GM12878 (cell line): Measurements from ENCODE around the gene DGKA. TPM values are rescaled to one million over a fixed set of nuclear protein-coding genes. Genes with fewer than 3 reads are reported as not detected.

Experiments
- ATF3 ChIP-seq: IDR thresholded peaks from 2 replicates; pipeline ENCODE4 v1.6.1; 2011; ENCODE audit warnings: low read depth, mild to moderate bottlenecking, low read length, moderate library complexity, borderline replicate concordance; ENCODE audit errors: extremely low read depth
- BRCA1 ChIP-seq: IDR thresholded peaks from 2 replicates; pipeline ENCODE4 v1.6.1; 2011; ENCODE audit warnings: low read depth, low read length, improper control_type of control experiment
- CHD2 ChIP-seq: IDR thresholded peaks from 2 replicates; pipeline ENCODE4 v1.6.1; 2011; ENCODE audit warnings: low read depth, low read length, improper control_type of control experiment, borderline replicate concordance
- CREB1 ChIP-seq: IDR thresholded peaks from 2 replicates; pipeline ENCODE4 v1.6.1; 2012; ENCODE audit warnings: low read depth, mild to moderate bottlenecking, inconsistent platforms
- CREM ChIP-seq: IDR thresholded peaks from 2 replicates; pipeline ENCODE4 v1.6.1; 2014; ENCODE audit warnings: antibody characterized with exemption, low read depth
- EP300 ChIP-seq, 2 experiments: fragments of 150-350 bp in 1 of 2; IDR thresholded peaks; 2 replicates each; pipeline ENCODE4 v1.6.1; 2011 to 2012; ENCODE audit warnings: low read depth in 2 of 2, low read length in 2 of 2, borderline replicate concordance in 1 of 2, improper control_type of control experiment in 1 of 2, inconsistent platforms in 1 of 2; ENCODE audit not compliant: control insufficient read depth in 1 of 2
- HDGF ChIP-seq: fragments of 450-650 bp; IDR thresholded peaks from 2 replicates; pipeline ENCODE4 v1.6.1; 2016; ENCODE audit warnings: antibody characterized with exemption
- HSF1 ChIP-seq: fragments of 150-350 bp; IDR thresholded peaks from 2 replicates; pipeline ENCODE4 v1.6.1; 2014; ENCODE audit warnings: mild to moderate bottlenecking, low read depth, low read length
- IRF4 ChIP-seq: IDR thresholded peaks from 2 replicates; pipeline ENCODE4 v1.6.1; 2011; ENCODE audit warnings: low read depth, low read length
- KAT2A ChIP-seq: conservative IDR thresholded peaks from 2 replicates; pipeline ENCODE4 v1.6.1; 2011; ENCODE audit warnings: low read depth, low read length; ENCODE audit not compliant: control insufficient read depth
- KLF5 ChIP-seq: fragments of 450-650 bp; IDR thresholded peaks from 2 replicates; pipeline ENCODE4 v1.6.1; 2014; ENCODE audit warnings: mild to moderate bottlenecking; ENCODE audit not compliant: partially characterized antibody
- MTA2 ChIP-seq: fragments of 450-650 bp; IDR thresholded peaks from 2 replicates; pipeline ENCODE4 v1.6.1; 2016; ENCODE audit warnings: low read depth, mild to moderate bottlenecking, moderate library complexity
- MXI1 ChIP-seq: fragments of 150-350 bp; IDR thresholded peaks from 2 replicates; pipeline ENCODE4 v1.6.1; 2011; ENCODE audit warnings: low read depth, mild to moderate bottlenecking, inconsistent platforms, low read length, improper control_type of control experiment
- NBN ChIP-seq: fragments of 450-650 bp; IDR thresholded peaks from 2 replicates; pipeline ENCODE4 v1.6.1; 2016
- PBX3 ChIP-seq: IDR thresholded peaks from 2 replicates; pipeline ENCODE4 v1.6.1; 2011; ENCODE audit warnings: mild to moderate bottlenecking, low read depth, low read length, moderate library complexity; ENCODE audit not compliant: insufficient replicate concordance
- POLR2AphosphoS2 ChIP-seq: IDR thresholded peaks from 2 replicates; pipeline ENCODE4 v1.6.1; 2011; ENCODE audit warnings: low read depth, mild to moderate bottlenecking, low read length, improper control_type of control experiment, moderate library complexity
- RUNX3 ChIP-seq: IDR thresholded peaks from 2 replicates; pipeline ENCODE4 v1.6.1; 2012; ENCODE audit warnings: low read length, inconsistent platforms
- SIN3A ChIP-seq: IDR thresholded peaks from 2 replicates; pipeline ENCODE4 v1.6.1; 2012; ENCODE audit warnings: low read depth, low read length, improper control_type of control experiment
- SIX5 ChIP-seq: IDR thresholded peaks from 2 replicates; pipeline ENCODE4 v1.6.1; 2011; ENCODE audit warnings: mild to moderate bottlenecking, low read depth, low read length, moderate library complexity; ENCODE audit not compliant: severe bottlenecking
- SMC3 ChIP-seq: IDR thresholded peaks from 2 replicates; pipeline ENCODE4 v1.6.1; 2011; ENCODE audit warnings: low read length, improper control_type of control experiment, borderline replicate concordance
- SPI1 ChIP-seq: IDR thresholded peaks from 2 replicates; pipeline ENCODE4 v1.6.1; 2011; ENCODE audit warnings: low read depth, mild to moderate bottlenecking, low read length, moderate library complexity, borderline replicate concordance; ENCODE audit not compliant: insufficient read depth
- SREBF1 ChIP-seq: IDR thresholded peaks from 2 replicates; pipeline ENCODE4 v1.6.1; 2012; ENCODE audit warnings: mild to moderate bottlenecking, low read length
- ZBTB40 ChIP-seq: fragments of 450-650 bp; IDR thresholded peaks from 2 replicates; pipeline ENCODE4 v1.6.1; 2016; ENCODE audit warnings: mild to moderate bottlenecking, moderate library complexity, borderline replicate concordance
- ZNF274 ChIP-seq: IDR thresholded peaks from one replicate; pipeline ENCODE4 v1.8.0; 2011; ENCODE audit not compliant: insufficient read length, insufficient read depth
- ZNF384 ChIP-seq: IDR thresholded peaks from 2 replicates; pipeline ENCODE4 v1.6.1; 2012; ENCODE audit warnings: low read depth, mild to moderate bottlenecking, low read length, improper control_type of control experiment, borderline replicate concordance
- ZNF622 ChIP-seq: fragments of 450-650 bp; IDR thresholded peaks from 2 replicates; pipeline ENCODE4 v1.6.1; 2017; ENCODE audit warnings: mild to moderate bottlenecking, inconsistent platforms
- polyA plus RNA-seq, 11 experiments: library from polyadenylated mRNA; depleted of rRNA in 4 of 11; unstranded in 6 of 11; stranded (reverse) in 5 of 11; fragments of >200 nt; fragmentation: Nextera tagmentation in 4 of 11; fragmentation: Illumina TruSeq in 1 of 11; extraction: Ambion mirVana in 4 of 11; extraction: Trizol in 1 of 11; gene quantifications; 1 replicate in 1 of 11; 2 replicates in 10 of 11; pipeline versions ENCODE4 v1.2.1 to v1.2.3, GENCODE V29; 2011 to 2016; ENCODE audit warnings: inconsistent platforms in 2 of 11, missing spikeins in 2 of 11, low read depth in 1 of 11
- total RNA-seq, 4 experiments: library from RNA; depleted of rRNA in 3 of 4; stranded (reverse); fragments of >200 nt in 3 of 4; fragmentation: Illumina TruSeq in 1 of 4; extraction: Trizol in 1 of 4; gene quantifications; 2 replicates each; pipeline versions ENCODE4 v1.2.1 to v1.2.3, GENCODE V29; 2013 to 2021

Gene DGKA
- total and polyA plus RNA-seq, 10 of the 15 experiments (the other 5 are each of a cell fraction or from before 2014, with no cell fraction given): 14.0 to 65.5 (median 37.1) TPM

GRCh38 chr12:55932551-55932910 is 1.6 kb downstream of the DGKA start (continued):
- TF ChIP-seq ZBTB40 (peak; percentile 37; the same call in 1 of the 2 replicates), SREBF1 (no peak), SMC3 (no peak), SIX5 (no peak), BRCA1 (no peak), MTA2 (peak; percentile 55; the same call in 1 of the 2 replicates), IRF4 (no peak), MXI1 (peak; percentile 36; the same call in 1 of the 2 replicates), KAT2A (no peak), EP300 (IDR thresholded peaks at IDR 0.05; ENCODE audit: borderline replicate concordance in 1 of 2, control insufficient read depth in 1 of 2, low read depth in 2 of 2, low read length in 2 of 2) (no peak), HDGF (peak; percentile 90; the same call in 1 of the 2 replicates), CREB1 (peak; percentile 88), ZNF384 (no peak), ZNF274 (no peak), ZNF622 (0 out of 2 replicates have a peak, but pooled peaks have one; percentile 16), HSF1 (no peak), NBN (peak; percentile 96), SIN3A (0 out of 2 replicates have a peak, but pooled peaks have one; percentile 33), RUNX3 (peak; percentile 45; the same call in 1 of the 2 replicates), POLR2AphosphoS2 (no peak), SPI1 (no peak), ATF3 (no peak), KLF5 (no peak), CHD2 (peak; percentile 49; the same call in 1 of the 2 replicates), PBX3 (no peak), CREM (peak; percentile 89)
